HG03439 (cell line): ENCODE data around the gene ELMOD1.

Experiments
- ATAC-seq: cut with Tn5 transposase; IDR thresholded peaks from one replicate; pipeline ENCODE4 v1.9.1; 2021; ENCODE audit warnings: mild to moderate bottlenecking, moderate library complexity; ENCODE audit not compliant: unreplicated experiment

The ELMOD1 gene

GRCh38 chr11:107581147-107581546 is 9.8 kb upstream of the ELMOD1 start:
- ATAC-seq, result no peak

- no peak for ATAC-seq
Measured at GRCh38 chr11:107583629-107584195, 7.2 kb upstream of the ELMOD1 start.

- ATAC-seq, result no peak
Measured at GRCh38 chr11:107587306-107587979, 3.5 kb upstream of the ELMOD1 start.

- peak; percentile 31 for ATAC-seq
Measured at GRCh38 chr11:107591378-107592230, 657 bp downstream of the ELMOD1 start.

GRCh38 chr11:107592231-107592590 is 1.3 kb downstream of the ELMOD1 start:
- ATAC-seq, result no peak

GRCh38 chr11:107592813-107593212 is 1.9 kb downstream of the ELMOD1 start:
- no peak for ATAC-seq

GRCh38 chr11:107593951-107594350 is 3.0 kb downstream of the ELMOD1 start:
- ATAC-seq, result no peak

GRCh38 chr11:107594736-107595135 is 3.8 kb downstream of the ELMOD1 start:
- no peak for ATAC-seq

- no peak for ATAC-seq
Measured at GRCh38 chr11:107598225-107599139, 7.5 kb downstream of the ELMOD1 start.

GRCh38 chr11:107605061-107606006 is 14.4 kb downstream of the ELMOD1 start:
- ATAC-seq, result no peak

- no peak for ATAC-seq
Measured at GRCh38 chr11:107606141-107606540, 15.2 kb downstream of the ELMOD1 start.

- ATAC-seq, result no peak
Measured at GRCh38 chr11:107608809-107609208, 17.9 kb downstream of the ELMOD1 start.

GRCh38 chr11:107609400-107610218 is 18.7 kb downstream of the ELMOD1 start:
- no peak for ATAC-seq

- ATAC-seq, result no peak
Measured at GRCh38 chr11:107612445-107612844, 21.5 kb downstream of the ELMOD1 start.

GRCh38 chr11:107619926-107620325 is 29.0 kb downstream of the ELMOD1 start:
- ATAC-seq, result no peak

- ATAC-seq, result no peak
Measured at GRCh38 chr11:107621081-107621480, 30.1 kb downstream of the ELMOD1 start.

GRCh38 chr11:107623183-107623582 is 32.2 kb downstream of the ELMOD1 start:
- no peak for ATAC-seq

- no peak for ATAC-seq
Measured at GRCh38 chr11:107624983-107625684, 34.2 kb downstream of the ELMOD1 start.

GRCh38 chr11:107625685-107625989 is 34.7 kb downstream of the ELMOD1 start:
- ATAC-seq, result no peak
